Endothelial cell of umbilical vein (primary cell): ENCODE data around the gene SLC35F3. TPM values are rescaled to one million over a fixed set of nuclear protein-coding genes. Genes with fewer than 3 reads are reported as not detected.

ENCODE experiments used
- BruUV-seq: library from RNA; stranded (reverse); fragments of 400-500 nt; replicated peaks from 2 replicates; lab custom pipeline; 2021; lab: Mats Ljungman, UMichigan
- CTCF ChIA-PET: fragments of 300-600, 350-600 bp; sonication (Branson Sonifier 250); formaldehyde crosslinking; loops from one replicate; lab custom pipeline; 2021; ENCODE audit warnings: antibody characterized with exemption, inconsistent platforms; lab: Charles Lee
- POLR2A ChIA-PET: fragments of 300-600, 350-600 bp; sonication (Branson Sonifier 250); formaldehyde crosslinking; loops from one replicate; lab custom pipeline; 2021; ENCODE audit warnings: antibody characterized with exemption, inconsistent platforms; lab: Charles Lee
- DNase-seq: peaks from one replicate; pipeline ENCODE4 v3.0.0-alpha.2; 2011; ENCODE audit warnings: low read depth, low spot score
- FAIRE-seq: peaks from 2 replicates; lab custom pipeline; 2011; peaks lifted over from hg19 to GRCh38; lab: Jason Lieb, UNC
- H2AFZ ChIP-seq: 2 replicates; pipeline ENCODE4 v1.6.0; 2012; ENCODE audit warnings: low read depth, low read length, control low read depth, inconsistent platforms
- H3K27ac ChIP-seq: 2 replicates; pipeline ENCODE4 v1.5.1; 2011; ENCODE audit warnings: low read depth, mild to moderate bottlenecking, control low read depth, low read length, moderate library complexity; ENCODE audit not compliant: insufficient read depth
- H3K27me3 ChIP-seq, 2 experiments: 2 replicates each; pipeline versions ENCODE4 v1.6.0 to v1.6.1; 2011; ENCODE audit warnings: low read length in 2 of 2, mixed read lengths in 1 of 2; ENCODE audit not compliant: control insufficient read depth in 2 of 2, insufficient read depth in 2 of 2
- H3K36me3 ChIP-seq, 2 experiments: 2 replicates in 1 of 2; 3 replicates in 1 of 2; pipeline ENCODE4 v1.5.1; 2011; ENCODE audit warnings: low read length in 2 of 2, mild to moderate bottlenecking in 1 of 2, moderate library complexity in 1 of 2; ENCODE audit not compliant: control insufficient read depth in 2 of 2, insufficient read depth in 2 of 2; ENCODE audit errors: extremely low read depth in 1 of 2
- H3K4me1 ChIP-seq: 3 replicates; pipeline ENCODE4 v1.5.1; 2011; ENCODE audit warnings: mild to moderate bottlenecking, low read length; ENCODE audit not compliant: control insufficient read depth, insufficient read depth; ENCODE audit errors: extremely low read depth
- H3K4me2 ChIP-seq: 2 replicates; pipeline ENCODE4 v1.6.1; 2011; ENCODE audit warnings: low read length, control low read depth, mixed read lengths; ENCODE audit not compliant: insufficient read depth
- H3K4me3 ChIP-seq, 3 experiments: fragments of 200-600 bp in 1 of 3; sonication (generic), shearing (Covaris generic) in 1 of 3; replicated peaks in 1 of 3; 2 replicates each; pipeline ENCODE4 v1.5.1; 2011 to 2016; ENCODE audit warnings: control low read depth in 3 of 3, low read length in 3 of 3, mild to moderate bottlenecking in 2 of 3, inconsistent platforms in 1 of 3, low read depth in 1 of 3, moderate library complexity in 1 of 3; ENCODE audit not compliant: insufficient read depth in 1 of 3
- H3K79me2 ChIP-seq: 2 replicates; pipeline ENCODE4 v1.6.0; 2012; ENCODE audit warnings: low read length, inconsistent platforms; ENCODE audit not compliant: control insufficient read depth, insufficient read depth
- H3K9ac ChIP-seq: replicated peaks from 2 replicates; pipeline ENCODE3; 2011; ENCODE audit warnings: low read length, control low read depth; ENCODE audit not compliant: insufficient read depth; ENCODE audit errors: extremely low read depth
- H3K9me1 ChIP-seq: replicated peaks from 3 replicates; pipeline ENCODE4 v1.6.0; 2011; ENCODE audit warnings: mild to moderate bottlenecking, low read length; ENCODE audit not compliant: control insufficient read depth, insufficient read depth; ENCODE audit errors: extremely low read depth
- H3K9me3 ChIP-seq: replicated peaks from 2 replicates; pipeline ENCODE4 v1.5.1; 2012; ENCODE audit warnings: low read length, inconsistent platforms; ENCODE audit not compliant: control insufficient read depth, insufficient read depth
- H4K20me1 ChIP-seq: replicated peaks from 2 replicates; pipeline ENCODE3; 2011; ENCODE audit warnings: mild to moderate bottlenecking, low read length; ENCODE audit not compliant: control insufficient read depth, insufficient read depth; ENCODE audit errors: extremely low read depth
- EZH2 ChIP-seq: IDR thresholded peaks from 2 replicates; pipeline ENCODE4 v1.6.1; 2012; ENCODE audit warnings: borderline replicate concordance, low read depth, mild to moderate bottlenecking, moderate library complexity, low read length, inconsistent platforms; ENCODE audit not compliant: severe bottlenecking
- FOS ChIP-seq: IDR thresholded peaks from 2 replicates; pipeline ENCODE4 v1.6.1; 2011; ENCODE audit warnings: mild to moderate bottlenecking, low read length, moderate library complexity, borderline replicate concordance; ENCODE audit not compliant: insufficient read depth
- GATA2 ChIP-seq: IDR thresholded peaks from 2 replicates; pipeline ENCODE4 v1.7.0; 2011; ENCODE audit warnings: low read depth, mild to moderate bottlenecking, moderate library complexity, mixed read lengths, low read length; ENCODE audit not compliant: insufficient read length, insufficient read depth
- JUN ChIP-seq: IDR thresholded peaks from 2 replicates; pipeline ENCODE4 v1.6.1; 2011; ENCODE audit warnings: borderline replicate concordance, low read depth; ENCODE audit not compliant: insufficient read length, insufficient read depth
- MYC ChIP-seq: IDR thresholded peaks from one replicate; pipeline ENCODE4 v1.6.1; 2011; ENCODE audit warnings: mild to moderate bottlenecking, low read depth, low read length
- POLR2A ChIP-seq: IDR thresholded peaks from 2 replicates; pipeline ENCODE4 v1.6.1; 2012; ENCODE audit warnings: low read depth, mild to moderate bottlenecking, control low read depth, low read length
- POLR2AphosphoS5 ChIP-seq: IDR thresholded peaks from 2 replicates; pipeline ENCODE4 v1.6.1; 2012; ENCODE audit warnings: low read depth, mild to moderate bottlenecking, control low read depth, low read length, moderate library complexity; ENCODE audit not compliant: insufficient read depth
- dilution Hi-C: fragments of 300-500 bp; cut with MboI; formaldehyde crosslinking; loops from one replicate; pipeline ENCODE4 v1.15.0; 2019; ENCODE audit warnings: low sequenced_read_pairs; ENCODE audit not compliant: extremely low pct_ligation_motif_present
- intact Hi-C: fragments of 100-400 bp; cut with micrococcal nuclease; formaldehyde crosslinking; loops from one replicate; pipeline ENCODE4 v1.10.0; 2022
- polyA plus RNA-seq, 4 experiments: library from polyadenylated mRNA; depleted of rRNA in 3 of 4; stranded (reverse) in 3 of 4; unstranded in 1 of 4; fragments of >200 nt; gene quantifications; 2 replicates each; pipeline versions ENCODE4 v1.2.1 to v1.2.3, GENCODE V29; 2011 to 2012; ENCODE audit warnings: missing spikeins in 1 of 4
- total RNA-seq: library from RNA; stranded (reverse); gene quantifications from 2 replicates; pipeline ENCODE4 v1.2.3, GENCODE V29; 2021
- TF ChIP-seq, protein P1 (sequence below), 2 donors: IDR thresholded peaks; 1 replicate in 1 of 2; 2 replicates in 1 of 2; pipeline ENCODE4 v1.5.1; 2011; ENCODE audit warnings: low read length in 2 of 2, mild to moderate bottlenecking in 2 of 2, moderate library complexity in 2 of 2, control low read depth in 1 of 2, inconsistent platforms in 1 of 2, low read depth in 1 of 2; ENCODE audit not compliant: insufficient read depth in 1 of 2; ENCODE audit errors: extremely low read depth in 1 of 2

SLC35F3 gene
- total and polyA plus RNA-seq, 2 donors (not counting 3 experiments of a cell fraction or from before 2014, with no cell fraction given) = not detected

DNA sequence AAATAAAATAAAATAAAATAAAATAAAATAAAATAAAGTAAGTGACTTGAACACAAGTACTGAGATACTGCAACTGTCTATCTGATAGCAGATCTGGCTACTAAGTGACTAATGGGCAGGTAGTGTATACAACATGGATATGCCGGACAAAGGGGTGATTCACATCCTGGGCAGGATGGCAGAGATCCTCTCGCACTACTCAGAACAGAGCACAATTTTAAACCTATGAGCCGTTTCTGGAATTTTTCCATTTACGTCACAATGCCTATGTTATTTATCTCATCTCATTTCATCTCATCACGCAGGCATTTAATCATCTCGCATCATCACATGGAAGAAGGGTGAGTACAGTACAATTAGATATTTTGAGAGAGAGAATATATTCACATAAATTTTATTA is 235.5 kb downstream of the SLC35F3 start:
- dilution Hi-C loops (no loop called here), intact Hi-C loops (no loop called here)
- Histone ChIP-seq H3K4me3 (no peak overlapping the region), H3K4me2 (no peak overlapping the region), H3K27me3 (no peaks in the 10 kb centered on the region), H3K9me1 (no peaks in the 10 kb centered on the region), H3K27ac (no peak overlapping the region), H3K9me3 (no peaks in the 10 kb centered on the region), H4K20me1 (no peaks in the 10 kb centered on the region), H3K36me3 (no peaks in the 10 kb centered on the region), H3K4me1 (no peaks in the 10 kb centered on the region), H3K79me2 (no peaks in the 10 kb centered on the region), H2AFZ (no peak overlapping the region), H3K9ac (no peak overlapping the region)
- no TSS peak for BruUV-seq
- TF ChIP-seq POLR2AphosphoS5 (no peak), EZH2 (no peak), GATA2 (peak; percentile 71), JUN (no peak), FOS (peak; percentile 24), POLR2A (no peak), MYC (no peak)
- TF ChIP-seq, protein P1, sequence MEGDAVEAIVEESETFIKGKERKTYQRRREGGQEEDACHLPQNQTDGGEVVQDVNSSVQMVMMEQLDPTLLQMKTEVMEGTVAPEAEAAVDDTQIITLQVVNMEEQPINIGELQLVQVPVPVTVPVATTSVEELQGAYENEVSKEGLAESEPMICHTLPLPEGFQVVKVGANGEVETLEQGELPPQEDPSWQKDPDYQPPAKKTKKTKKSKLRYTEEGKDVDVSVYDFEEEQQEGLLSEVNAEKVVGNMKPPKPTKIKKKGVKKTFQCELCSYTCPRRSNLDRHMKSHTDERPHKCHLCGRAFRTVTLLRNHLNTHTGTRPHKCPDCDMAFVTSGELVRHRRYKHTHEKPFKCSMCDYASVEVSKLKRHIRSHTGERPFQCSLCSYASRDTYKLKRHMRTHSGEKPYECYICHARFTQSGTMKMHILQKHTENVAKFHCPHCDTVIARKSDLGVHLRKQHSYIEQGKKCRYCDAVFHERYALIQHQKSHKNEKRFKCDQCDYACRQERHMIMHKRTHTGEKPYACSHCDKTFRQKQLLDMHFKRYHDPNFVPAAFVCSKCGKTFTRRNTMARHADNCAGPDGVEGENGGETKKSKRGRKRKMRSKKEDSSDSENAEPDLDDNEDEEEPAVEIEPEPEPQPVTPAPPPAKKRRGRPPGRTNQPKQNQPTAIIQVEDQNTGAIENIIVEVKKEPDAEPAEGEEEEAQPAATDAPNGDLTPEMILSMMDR (IDR thresholded peaks at IDR 0.05; ENCODE audit: extremely low read depth in 1 of 2, insufficient read depth in 1 of 2, low read depth in 1 of 2, low read length in 2 of 2) = no peak
- ChIA-PET CTCF (no interaction called here), POLR2A (no interaction called here)
- FAIRE-seq (no peak), DNase-seq (peak; percentile 16)
